GM12801 (cell line): ENCODE results near the gene ZFAND2A.

Source experiments
- TF ChIP-seq, protein P1 (sequence below): IDR thresholded peaks from one replicate; pipeline ENCODE4 v1.5.1; 2011; ENCODE audit warnings: control low read depth; ENCODE audit not compliant: insufficient read length; ENCODE audit errors: extremely low read depth

Gene ZFAND2A

GRCh38 chr7:1104516-1105179 is 55.3 kb downstream of the ZFAND2A start:
- TF ChIP-seq, protein P1, sequence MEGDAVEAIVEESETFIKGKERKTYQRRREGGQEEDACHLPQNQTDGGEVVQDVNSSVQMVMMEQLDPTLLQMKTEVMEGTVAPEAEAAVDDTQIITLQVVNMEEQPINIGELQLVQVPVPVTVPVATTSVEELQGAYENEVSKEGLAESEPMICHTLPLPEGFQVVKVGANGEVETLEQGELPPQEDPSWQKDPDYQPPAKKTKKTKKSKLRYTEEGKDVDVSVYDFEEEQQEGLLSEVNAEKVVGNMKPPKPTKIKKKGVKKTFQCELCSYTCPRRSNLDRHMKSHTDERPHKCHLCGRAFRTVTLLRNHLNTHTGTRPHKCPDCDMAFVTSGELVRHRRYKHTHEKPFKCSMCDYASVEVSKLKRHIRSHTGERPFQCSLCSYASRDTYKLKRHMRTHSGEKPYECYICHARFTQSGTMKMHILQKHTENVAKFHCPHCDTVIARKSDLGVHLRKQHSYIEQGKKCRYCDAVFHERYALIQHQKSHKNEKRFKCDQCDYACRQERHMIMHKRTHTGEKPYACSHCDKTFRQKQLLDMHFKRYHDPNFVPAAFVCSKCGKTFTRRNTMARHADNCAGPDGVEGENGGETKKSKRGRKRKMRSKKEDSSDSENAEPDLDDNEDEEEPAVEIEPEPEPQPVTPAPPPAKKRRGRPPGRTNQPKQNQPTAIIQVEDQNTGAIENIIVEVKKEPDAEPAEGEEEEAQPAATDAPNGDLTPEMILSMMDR = no peak

- TF ChIP-seq, protein P1 = no peak
Measured at GRCh38 chr7:1103789-1104515, 56.0 kb downstream of the ZFAND2A start.

DNA sequence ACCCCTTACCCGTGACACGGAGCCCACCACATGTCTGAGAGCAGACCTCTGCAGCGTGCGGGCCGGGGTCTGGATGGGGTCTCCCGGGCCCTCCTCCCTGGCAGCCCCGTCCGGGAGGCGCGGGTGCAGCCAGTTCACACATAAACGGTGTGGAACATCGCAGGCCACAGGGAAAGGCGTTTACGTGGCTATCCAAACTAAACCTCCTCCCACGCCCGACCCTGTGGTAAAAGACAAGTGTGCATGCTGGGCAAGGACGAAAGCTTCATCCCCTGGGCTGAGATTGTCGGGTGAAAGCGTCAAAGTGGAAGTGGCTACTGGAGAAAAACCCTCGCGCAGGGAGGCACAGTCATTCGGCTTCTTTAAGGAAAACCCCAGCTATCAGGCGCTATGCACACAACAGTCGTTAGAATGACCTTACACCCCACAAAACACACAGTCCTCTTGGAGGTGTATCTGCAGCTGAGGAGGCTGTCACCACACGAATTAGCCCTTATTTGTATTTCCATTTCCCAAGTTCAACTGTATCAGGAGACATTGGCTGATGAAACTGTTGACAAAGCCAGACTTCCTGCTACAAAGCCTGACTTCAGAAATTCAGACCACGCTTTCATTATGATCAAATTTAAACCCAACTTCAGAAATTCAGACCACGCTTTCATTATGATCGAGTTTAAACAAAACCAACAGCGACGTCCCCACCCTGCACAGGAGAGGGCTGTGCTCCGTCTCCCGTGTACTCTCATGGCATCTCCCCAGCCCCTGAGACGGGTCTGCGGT is 56.8 kb downstream of the ZFAND2A start:
- TF ChIP-seq, protein P1 = no peak
